IPS-NIHi7 (cell line): ENCODE data around the gene NDOR1.

Experiments used
- DNase-seq: peaks from one replicate; pipeline ENCODE4 v3.0.0; 2012; ENCODE audit warnings: mixed read lengths; ENCODE audit errors: extremely low spot score

Gene NDOR1

GRCh38 chr9:137182836-137183235, 22.7 kb upstream of the NDOR1 start:
- DNase-seq = no peak

GRCh38 chr9:137183980-137184595, 21.4 kb upstream of the NDOR1 start:
- no peak for DNase-seq

GRCh38 chr9:137184881-137185660, 20.4 kb upstream of the NDOR1 start:
- no peak for DNase-seq

GRCh38 chr9:137185921-137186320, 19.6 kb upstream of the NDOR1 start:
- no peak for DNase-seq

GRCh38 chr9:137186385-137186784, 19.1 kb upstream of the NDOR1 start:
- no peak for DNase-seq

- DNase-seq = no peak
Measured at GRCh38 chr9:137187386-137187785, 18.1 kb upstream of the NDOR1 start.

GRCh38 chr9:137188086-137188489, 17.4 kb upstream of the NDOR1 start:
- no peak for DNase-seq

GRCh38 chr9:137188490-137189296, 16.8 kb upstream of the NDOR1 start, which contains the start of the genes ANAPC2 and SSNA1:
TSS of gene ANAPC2 (minus strand) at chr9:137188560. CDS start at chr9:137188532, 28 bp downstream.
TSS of gene SSNA1 (plus strand) at chr9:137188676. CDS start at chr9:137188727, 51 bp downstream.
- DNase-seq = peak; percentile 94

GRCh38 chr9:137189297-137190295, 15.9 kb upstream of the NDOR1 start:
- DNase-seq = no peak

GRCh38 chr9:137190315-137190856, 15.1 kb upstream of the NDOR1 start:
- DNase-seq = no peak

GRCh38 chr9:137191245-137191644, 14.3 kb upstream of the NDOR1 start:
- DNase-seq = no peak

- DNase-seq = no peak
Measured at GRCh38 chr9:137191691-137192447, 13.6 kb upstream of the NDOR1 start.

GRCh38 chr9:137192448-137192780, 13.1 kb upstream of the NDOR1 start:
- no peak for DNase-seq

- DNase-seq = no peak
Measured at GRCh38 chr9:137192859-137193258, 12.6 kb upstream of the NDOR1 start.

- DNase-seq = no peak
Measured at GRCh38 chr9:137193771-137194170, 11.7 kb upstream of the NDOR1 start.

GRCh38 chr9:137194388-137194787, 11.1 kb upstream of the NDOR1 start:
- DNase-seq = no peak

- no peak for DNase-seq
Measured at GRCh38 chr9:137194909-137195308, 10.6 kb upstream of the NDOR1 start.

GRCh38 chr9:137195525-137196220, 9.8 kb upstream of the NDOR1 start:
- no peak for DNase-seq

- no peak for DNase-seq
Measured at GRCh38 chr9:137198051-137198901, 7.2 kb upstream of the NDOR1 start.
